ENCODE data around the gene IMPDH2. TPM values are rescaled to one million over a fixed set of nuclear protein-coding genes. Genes with fewer than 3 reads are reported as not detected.
A peak's percentile ranks its signal among the peaks of the same experiment; 100 is the strongest.

IMPDH2 gene
- total and polyA plus RNA-seq, 2 experiments from 2014 or later: 198 to 314 TPM

- Mint-ChIP-seq H3K4me1 (peaks cover 28% of the 10 kb centered on the region), H3K27ac (peak overlapping the region; percentile 80; the same call in 1 of the 2 replicates), H3K27me3 (ENCODE audit: insufficient read depth, low read depth, poor library complexity) (peaks cover 33% of the 10 kb centered on the region), H3K9me3 (no peaks in the 10 kb centered on the region; the same call in 1 of the 3 replicates), H3K4me3 (peak overlapping the region; percentile 94; the same call in 2 of the 3 replicates), H3K36me3 (ENCODE audit: low read depth) (peaks cover 91% of the 10 kb centered on the region)
- Histone ChIP-seq H3K27me3 (ENCODE audit: insufficient read depth) (no peaks in the 10 kb centered on the region), H3K4me1 (ENCODE audit: insufficient read depth) (peaks cover 16% of the 10 kb centered on the region; the same call in 1 of the 2 replicates), H3K36me3 (ENCODE audit: insufficient read depth) (peaks cover 54% of the 10 kb centered on the region), H3K4me3 (peak overlapping the region; percentile 93; the same call in 1 of the 2 replicates), H3K79me2 (replicated peaks; ENCODE audit: insufficient read depth) (peaks cover 28% of the 10 kb centered on the region), H4K20me1 (replicated peaks; ENCODE audit: insufficient read depth) (peaks cover 25% of the 10 kb centered on the region), H3K27ac (ENCODE audit: low read depth) (no peak overlapping the region), H3K9me2 (ENCODE audit: insufficient read depth) (no peaks in the 10 kb centered on the region), H3F3A (replicated peaks; ENCODE audit: low read depth) (peaks cover 57% of the 10 kb centered on the region), H3K4me2 (peak overlapping the region; percentile 98; the same call in 1 of the 2 replicates), H2AFZ (no peak overlapping the region)
- TF ChIP-seq POLR2AphosphoS5 (IDR thresholded peaks at IDR 0.05; ENCODE audit: low read depth) (no peak), ZNF462 (CRISPR knock-in tag; IDR thresholded peaks at IDR 0.05) (no peak), STAT1 (IDR thresholded peaks at IDR 0.05; ENCODE audit: unreplicated experiment) (no peak), CREB1 (CRISPR knock-in tag; IDR thresholded peaks at IDR 0.05; ENCODE audit: low read depth) (no peak), ZNF114 (CRISPR knock-in tag; IDR thresholded peaks at IDR 0.05) (no peak), ETS1 (IDR thresholded peaks at IDR 0.05) (no peak), EZH2 (IDR thresholded peaks at IDR 0.05; ENCODE audit: low read depth, unreplicated experiment) (no peak), CTCF (conservative IDR thresholded peaks at IDR 0.05; ENCODE audit: low read depth in 2 of 2) (no peak), JUNB (IDR thresholded peaks at IDR 0.05; ENCODE audit: unreplicated experiment) (no peak)
- ATAC-seq (no peak), DNase-seq (ENCODE audit: low spot score) (no peak)
These were observed 1.6 kb downstream of the IMPDH2 start for GRCh38 chr3:49027634-49028033.
